Femur (tissue), 1 donor: ENCODE measurements around the gene TTC7B.
"Not testable (repeated sequence)": the region's sequence is repeated elsewhere in the genome, so short reads cannot be mapped to it uniquely, and the experiment has no call there.

Experiments used
- DNase-seq: peaks from one replicate; pipeline ENCODE4 v3.0.0-alpha.2; 2017

Gene TTC7B

DNA sequence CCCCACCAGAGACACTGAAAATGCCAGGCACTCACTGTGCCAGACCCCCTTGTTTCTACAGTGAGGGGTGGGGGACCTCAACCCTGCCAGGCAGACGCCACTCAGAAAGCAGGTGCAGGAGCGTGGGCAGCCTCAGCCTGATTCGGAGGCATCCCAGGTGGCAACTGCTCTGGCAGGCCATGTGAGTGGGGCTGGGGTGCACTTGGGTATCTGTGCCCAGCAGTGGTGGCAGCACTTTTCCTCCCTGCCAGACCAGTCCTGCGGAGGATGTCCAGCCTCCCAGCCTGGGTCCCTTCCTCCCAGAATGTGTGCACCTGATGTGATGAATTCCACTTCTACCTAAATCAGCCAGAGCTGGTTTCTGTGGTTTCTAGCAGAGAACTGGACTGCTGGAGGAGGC is 13.4 kb upstream of the TTC7B start:
- no peak for DNase-seq

DNA sequence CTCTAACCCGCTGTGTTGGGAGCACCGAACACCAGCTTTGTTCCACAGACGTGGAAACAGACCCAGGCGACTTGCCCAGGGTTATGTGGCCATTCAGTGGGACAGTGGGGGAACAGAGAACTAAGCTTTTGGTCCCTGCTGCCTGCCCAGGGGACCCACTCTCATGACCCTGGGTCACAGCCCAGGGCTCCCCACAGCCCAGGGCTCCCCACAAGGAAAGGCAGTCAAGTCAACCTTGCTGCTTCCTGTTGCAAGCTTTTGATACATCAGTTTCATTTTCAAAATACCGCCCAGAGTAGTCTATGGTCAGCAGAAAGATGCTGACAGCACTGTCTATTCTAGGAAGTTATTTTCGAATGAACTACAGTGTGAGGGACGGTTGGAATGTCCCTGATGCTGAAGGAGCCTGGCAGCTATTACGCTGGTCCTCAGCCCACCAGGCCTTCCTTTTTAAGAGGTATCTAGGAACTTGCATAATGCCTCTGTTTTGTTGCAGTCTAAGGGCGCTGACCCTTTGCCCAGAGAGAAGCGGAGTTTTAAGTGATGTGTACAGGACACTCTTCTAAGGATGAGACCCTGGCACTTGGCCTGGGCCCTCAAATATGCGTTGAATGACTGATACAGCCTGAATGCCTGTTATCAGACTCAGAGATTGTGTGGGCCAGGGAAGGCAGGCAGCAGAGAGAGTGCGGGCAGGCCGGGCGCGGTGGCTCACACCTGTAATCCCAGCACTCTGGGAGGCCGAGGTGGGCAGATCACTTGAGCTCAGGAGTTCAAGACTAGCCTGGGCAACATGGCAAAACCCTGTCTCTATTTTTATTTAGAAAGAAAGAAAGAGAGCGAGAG is 12.6 kb upstream of the TTC7B start:
- DNase-seq, result peak; percentile 36

DNA sequence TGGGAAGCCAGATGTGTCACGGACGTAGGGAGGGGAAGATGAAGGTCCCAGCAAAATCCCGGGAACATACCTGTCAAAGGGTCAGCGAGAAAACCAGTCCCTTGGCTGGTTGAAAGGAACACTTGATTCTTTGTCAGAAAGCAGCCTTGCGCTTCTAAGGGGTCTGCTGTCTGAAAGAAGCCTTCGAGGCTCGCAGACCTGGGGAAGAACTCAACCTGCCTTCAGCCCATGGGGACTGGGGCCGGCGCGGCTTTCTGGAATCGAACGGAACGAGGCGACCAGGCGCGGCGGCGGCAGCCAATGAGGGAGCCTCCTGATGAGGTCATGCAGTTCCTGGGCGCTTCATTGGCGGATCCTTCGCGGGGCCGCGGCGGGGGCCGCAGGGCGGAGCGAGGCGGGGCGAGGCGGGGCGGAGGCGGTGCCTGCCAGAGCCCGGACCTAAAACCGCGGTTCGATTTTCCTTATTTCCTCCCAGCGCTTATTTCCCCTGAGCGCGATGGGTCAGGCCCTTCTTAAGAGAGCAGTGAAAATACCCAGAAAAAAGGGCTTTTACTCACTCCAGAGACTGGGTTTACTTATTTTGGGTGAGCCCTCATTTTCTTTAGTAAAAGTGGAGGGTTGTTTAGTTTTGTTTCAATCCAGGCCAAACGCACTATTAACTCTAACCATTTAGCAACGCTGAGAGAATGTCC is 11.8 kb upstream of the TTC7B start:
- peak; percentile 97 for DNase-seq

DNA sequence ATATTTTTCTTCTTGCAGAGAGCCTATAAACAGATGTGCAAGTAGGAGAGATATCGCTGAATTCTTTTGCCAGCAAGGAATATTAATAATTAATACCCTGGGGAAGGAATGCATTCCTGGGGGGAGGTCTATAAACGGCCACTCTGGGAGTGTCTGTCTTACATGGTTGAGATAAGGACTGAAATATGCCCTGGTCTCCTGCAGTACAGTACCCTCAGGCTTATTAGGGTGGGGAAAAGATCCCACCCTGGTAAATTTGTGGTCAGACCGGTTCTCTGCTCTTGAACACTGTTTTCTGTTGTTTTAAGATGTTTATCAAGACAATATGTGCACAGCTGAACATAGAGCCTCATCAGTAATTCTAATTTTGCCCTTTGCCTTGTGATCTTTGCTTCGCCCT is 7.3 kb upstream of the TTC7B start:
- not testable (repeated sequence) for DNase-seq

DNA sequence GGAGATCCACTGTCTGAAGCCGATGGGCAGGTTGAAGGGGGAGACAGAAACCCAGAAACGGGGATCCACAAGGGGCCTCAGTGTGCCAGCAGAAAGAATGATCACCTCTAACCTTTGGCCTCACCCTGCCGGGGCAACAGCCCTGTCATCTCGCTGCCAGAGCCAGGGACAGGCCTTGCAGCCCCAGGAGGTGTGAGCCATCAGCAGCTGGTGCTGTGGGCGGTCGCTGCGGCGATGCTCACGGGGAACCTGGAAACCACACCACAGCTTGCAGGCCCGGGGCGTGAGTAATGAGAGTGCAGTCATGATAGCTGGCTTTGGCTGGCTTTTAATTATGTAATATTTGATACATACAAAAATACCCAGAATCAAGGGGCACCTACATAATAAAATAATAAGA is 4.7 kb upstream of the TTC7B start:
- no peak for DNase-seq

DNA sequence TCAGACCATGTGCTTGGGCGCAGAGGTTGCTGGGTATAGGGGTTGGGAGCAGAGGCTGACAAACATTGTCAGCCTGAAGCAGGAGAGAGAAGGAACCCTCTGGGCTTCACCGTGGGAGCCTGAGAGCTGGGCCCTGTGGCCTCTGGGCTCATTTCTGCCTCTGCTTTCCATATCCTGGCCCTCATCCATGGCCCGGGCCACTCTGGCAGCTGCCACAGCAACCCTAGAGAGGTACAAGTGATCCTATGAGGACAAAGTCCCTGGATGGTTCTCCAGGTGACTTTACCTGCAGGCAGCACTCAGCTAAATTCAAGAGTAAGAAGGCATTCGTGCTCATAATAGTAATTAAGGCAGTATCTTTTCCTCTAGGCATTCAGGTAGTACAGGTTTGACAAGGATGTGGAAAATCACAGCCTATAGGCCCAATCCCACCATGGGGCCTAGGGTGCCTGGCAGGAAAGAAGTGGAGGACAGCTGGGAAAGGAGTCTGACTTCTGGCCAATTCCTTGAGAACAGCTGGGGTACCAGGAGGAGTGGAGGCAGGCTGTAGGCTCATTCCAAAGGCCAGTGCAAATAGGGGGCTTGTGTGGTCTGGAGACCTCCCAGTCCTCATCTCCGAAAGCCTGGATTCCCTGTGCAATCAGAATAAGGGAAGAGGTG is 3.6 kb upstream of the TTC7B start:
- DNase-seq, result no peak

DNA sequence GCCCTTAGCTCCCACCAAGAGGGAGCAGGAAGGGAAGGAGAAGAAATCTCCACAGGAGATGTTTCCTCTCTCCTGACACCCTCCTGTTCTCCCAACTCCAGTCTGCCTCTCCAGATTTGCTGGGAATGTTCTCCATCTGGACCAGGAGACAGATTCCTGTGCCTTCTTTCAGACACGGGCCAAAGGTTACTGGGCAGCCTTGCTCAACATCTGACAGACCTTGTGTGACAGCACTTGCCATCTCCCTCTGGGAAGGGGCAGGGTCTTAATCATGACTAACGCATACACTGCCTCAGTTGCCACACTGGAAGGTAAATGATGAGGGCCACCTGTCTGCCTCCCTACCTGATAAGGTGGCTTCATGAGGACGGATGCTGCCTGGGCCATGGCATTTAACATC is 2.5 kb upstream of the TTC7B start:
- DNase-seq, result no peak

DNA sequence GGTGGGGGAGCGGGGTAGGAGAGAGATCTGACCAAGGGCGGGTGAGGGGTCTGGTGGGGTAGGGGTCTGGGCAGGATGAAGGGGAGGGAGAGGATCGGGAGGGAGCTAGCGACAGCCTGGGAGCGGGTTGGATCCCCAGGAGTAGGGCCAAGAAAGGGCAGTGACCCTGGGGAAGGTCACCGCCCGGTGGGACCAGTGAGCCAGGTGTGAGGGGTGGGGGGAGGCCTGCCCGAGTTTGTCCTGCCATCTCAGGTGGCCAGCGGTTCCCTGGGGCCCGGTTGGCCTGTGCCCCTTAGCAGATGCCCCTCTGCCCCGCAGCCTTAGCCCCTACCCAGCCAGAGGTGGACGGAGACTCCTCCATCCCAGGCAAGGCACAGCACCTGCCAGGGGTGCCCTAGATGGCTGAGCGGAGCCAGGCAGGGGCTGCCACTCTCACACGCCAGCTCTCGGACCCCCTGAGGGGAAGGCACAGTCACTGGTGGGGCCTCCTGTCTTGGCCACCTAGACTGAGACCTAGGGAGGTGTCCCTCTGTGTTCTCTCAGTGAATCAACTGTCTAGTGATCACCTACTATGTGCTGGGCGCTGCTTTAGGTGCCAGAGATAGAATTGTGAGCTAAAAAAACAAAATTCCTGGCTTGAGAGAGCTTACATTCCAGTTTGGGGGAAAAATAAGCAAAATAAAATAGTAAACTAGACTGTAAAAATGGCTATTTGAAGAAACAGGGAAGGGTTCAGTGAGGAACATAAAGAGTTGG is 629 bp upstream of the TTC7B start:
- peak; percentile 36 for DNase-seq

DNA sequence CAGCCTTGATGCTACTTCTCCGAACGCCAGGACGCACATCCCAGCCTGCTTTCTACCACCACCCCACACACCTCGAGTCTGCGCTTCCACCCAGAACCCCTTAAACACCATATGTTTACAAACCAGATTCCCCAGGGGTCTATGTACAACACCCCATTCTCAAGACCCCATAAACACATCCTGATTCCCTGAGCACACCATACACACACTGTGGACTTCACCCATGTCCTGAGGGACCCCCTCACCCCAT is 733 bp downstream of the TTC7B start:
- DNase-seq, result no peak

DNA sequence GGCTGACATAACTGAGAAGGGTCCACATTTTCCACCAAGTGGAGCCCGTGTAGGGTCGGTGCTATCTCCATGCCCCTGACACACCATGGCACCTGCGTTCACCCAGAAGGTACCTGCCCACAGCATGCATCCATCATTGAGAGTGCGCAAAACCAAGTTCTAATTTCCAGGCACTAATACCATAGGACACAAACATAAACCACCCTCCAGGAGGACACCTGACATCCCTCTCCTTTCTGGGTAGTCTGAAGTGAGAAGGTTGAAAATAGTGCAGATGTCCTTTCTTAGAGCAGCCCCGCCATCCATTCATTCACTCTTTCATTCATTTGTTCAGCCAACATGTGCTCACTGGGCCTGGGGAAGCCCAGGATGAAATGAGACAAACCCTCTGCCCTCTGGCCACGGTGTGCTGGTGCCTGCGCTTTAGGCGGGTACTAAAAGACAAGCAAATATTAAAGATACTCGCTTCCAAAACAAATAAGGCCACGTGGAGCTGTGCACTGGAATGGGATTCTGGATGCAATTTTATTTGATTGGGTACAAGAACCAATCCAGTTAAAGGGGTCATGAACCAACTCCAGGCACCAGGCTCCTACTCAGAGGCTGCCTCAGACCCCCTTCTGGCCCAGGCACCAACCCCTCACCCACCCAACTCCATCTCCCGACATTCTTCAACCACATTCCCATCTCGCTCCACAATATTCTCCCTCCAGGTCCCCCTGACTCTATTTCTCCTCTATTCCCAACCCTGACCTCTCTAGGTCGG is 1.2 kb downstream of the TTC7B start:
- no peak for DNase-seq

DNA sequence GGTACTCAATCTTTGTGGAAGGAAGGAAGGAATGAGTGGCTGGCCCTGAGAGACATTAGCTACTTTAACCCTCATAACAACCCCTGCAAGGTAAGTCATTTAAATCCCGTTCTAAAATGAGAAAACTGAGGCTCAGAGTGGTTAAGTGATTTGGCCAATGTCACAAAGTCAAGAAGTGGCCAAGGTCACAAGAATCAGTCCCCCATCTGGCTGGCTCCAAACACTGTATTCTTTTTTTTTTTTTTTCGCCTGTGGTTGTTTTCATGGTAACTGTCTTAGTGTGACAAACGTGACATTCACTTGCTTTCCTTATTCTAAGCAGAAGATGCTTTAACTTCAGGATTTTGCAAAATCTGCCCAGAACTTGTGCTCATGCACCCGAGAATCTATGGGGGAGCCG is 2.8 kb downstream of the TTC7B start:
- DNase-seq, result no peak

DNA sequence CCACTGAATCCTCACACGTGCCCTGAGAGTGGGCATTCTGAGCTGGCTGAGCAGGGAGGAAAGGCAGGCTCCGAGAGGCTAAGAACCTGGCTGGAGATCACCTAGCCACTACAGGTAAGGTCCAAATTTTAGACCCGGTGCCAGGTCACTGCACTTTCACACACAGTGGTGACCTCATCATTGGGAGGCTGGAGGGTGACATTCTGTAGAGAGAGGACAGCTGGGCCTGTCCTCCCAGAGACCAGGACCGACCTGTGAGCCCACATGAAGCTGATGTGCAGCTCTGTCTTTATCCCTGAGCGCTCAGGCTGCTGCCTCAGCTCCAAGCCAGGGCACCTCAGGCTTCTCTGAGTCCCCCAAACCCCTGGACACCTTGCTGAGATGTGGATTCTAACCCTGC is 4.1 kb downstream of the TTC7B start:
- DNase-seq, result no peak

DNA sequence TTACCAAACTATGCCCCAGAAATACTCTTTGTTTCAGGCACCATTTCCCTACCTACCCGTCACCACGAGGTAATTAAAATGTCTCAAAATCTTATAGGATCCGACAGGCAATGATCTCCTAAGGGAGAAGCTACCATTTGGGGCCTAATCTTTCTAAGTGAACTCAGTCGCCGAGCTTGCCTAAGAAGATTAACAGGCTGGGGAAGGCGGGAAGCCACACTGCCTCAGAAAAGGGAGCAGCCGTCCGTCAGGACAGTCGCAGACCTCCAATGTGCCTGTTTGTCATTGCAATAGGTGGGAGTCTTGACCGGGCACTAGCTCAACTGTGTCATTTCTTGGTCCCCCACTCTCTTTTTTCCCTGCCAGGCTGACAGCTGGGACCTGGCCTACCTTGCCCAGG is 4.6 kb downstream of the TTC7B start:
- DNase-seq, result no peak

DNA sequence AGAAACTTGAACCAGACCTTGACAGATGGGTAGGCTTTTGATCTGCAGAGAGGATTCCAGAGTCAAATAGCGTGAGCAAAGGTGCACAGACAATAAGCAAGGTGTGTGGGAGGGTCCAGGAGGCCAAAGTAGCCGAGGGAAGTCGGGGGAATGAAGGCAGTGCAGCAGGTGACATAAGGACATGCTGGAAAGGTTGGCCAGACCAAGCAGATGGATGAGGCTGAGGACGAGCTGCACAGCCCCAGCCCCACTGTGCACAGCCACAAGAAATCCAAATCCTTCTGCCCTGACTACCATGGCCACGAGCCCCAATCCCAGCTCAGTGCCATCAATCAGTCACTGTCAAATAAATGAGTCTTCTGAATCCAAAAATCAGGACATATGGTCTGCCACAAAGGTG is 5.4 kb downstream of the TTC7B start:
- no peak for DNase-seq

DNA sequence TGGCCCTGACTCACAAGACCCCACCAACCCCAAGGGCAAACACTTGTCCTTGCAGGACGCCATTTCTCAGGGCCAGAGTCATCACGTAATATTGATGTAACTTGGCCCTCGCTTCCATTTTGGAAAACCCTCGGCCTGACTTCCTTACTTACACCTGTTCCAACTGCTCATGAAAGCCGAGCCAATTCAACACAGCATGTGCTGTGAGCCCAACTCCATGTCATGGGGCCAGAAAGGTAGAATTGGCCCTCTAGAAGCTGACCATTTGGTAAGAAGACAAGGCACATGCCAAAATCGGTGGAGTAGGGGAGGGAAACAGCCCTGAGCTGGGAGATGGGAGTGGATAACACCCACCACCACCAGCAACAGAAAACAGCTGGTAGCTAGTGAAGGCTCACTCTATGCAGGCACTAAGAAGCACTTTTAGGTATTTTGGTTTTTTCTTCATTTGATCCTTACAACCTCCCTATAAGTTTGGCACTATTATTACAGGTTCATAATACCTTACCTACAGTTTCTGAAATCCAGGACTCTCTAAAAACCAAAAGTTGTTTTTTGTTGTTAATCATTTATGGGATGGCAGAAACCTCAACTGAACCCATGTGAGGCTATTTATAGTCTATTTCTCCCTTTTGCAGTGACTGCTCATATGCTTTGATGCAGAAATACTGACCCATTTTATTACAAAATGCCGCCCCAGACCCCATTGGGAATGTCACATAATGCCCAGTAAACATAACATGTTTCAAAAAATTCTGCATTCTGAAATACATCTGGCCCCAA is 6.5 kb downstream of the TTC7B start:
- DNase-seq, result no peak

DNA sequence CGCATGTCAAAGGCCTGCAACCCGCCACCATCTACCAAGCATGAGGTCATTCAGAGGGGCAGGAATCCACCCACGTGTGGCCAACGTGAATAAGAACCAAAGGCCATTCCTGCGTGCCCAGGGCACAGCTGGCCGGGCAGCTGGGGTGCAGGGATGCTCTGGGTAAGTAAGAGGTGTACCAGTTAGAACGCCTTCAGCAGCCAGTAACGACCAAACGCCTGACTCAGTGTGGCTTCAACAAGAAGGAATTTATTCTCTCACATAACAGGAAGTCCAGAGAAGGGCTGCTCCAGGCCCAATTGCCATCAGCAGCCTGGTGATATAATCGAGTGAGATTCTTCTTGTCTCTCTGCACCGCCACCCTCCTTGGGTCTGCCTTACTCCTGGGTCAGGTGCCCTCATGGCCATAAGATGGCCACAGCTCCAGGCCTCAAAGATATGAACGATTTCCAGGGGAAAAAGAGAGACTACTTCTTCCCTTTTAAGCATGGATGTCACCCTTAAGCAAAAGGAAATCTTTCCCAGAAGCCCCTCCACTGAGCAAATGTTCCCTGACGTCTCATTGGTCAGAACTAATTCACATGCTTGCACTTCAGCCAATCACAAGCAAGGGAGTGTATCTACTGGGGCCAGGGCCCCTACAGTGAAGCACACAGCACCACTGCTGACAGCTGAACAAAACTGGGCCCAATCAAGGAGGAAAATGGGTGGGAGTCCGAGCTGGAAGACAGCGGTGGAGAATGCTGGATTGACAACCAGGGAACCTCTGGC is 7.3 kb downstream of the TTC7B start:
- no peak for DNase-seq

DNA sequence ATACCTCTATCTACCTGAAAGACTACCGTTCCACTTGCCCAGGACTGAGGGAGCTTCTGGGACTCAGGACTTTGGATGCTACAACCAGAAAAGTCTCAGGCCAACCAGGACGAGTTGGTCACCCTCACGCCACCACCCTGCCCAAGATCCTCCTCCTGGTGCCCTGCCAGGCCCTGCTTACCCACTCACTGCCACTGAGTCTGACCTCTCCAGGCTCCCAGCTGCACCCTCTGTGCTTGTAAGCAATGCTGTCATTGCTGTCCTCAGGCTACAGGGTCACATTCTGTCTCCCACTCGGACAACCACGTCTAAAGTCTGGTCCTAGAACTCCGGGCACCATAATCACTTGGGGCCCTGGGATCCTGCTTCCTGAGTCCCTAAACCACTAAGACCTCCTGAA is 9.2 kb downstream of the TTC7B start:
- no peak for DNase-seq

DNA sequence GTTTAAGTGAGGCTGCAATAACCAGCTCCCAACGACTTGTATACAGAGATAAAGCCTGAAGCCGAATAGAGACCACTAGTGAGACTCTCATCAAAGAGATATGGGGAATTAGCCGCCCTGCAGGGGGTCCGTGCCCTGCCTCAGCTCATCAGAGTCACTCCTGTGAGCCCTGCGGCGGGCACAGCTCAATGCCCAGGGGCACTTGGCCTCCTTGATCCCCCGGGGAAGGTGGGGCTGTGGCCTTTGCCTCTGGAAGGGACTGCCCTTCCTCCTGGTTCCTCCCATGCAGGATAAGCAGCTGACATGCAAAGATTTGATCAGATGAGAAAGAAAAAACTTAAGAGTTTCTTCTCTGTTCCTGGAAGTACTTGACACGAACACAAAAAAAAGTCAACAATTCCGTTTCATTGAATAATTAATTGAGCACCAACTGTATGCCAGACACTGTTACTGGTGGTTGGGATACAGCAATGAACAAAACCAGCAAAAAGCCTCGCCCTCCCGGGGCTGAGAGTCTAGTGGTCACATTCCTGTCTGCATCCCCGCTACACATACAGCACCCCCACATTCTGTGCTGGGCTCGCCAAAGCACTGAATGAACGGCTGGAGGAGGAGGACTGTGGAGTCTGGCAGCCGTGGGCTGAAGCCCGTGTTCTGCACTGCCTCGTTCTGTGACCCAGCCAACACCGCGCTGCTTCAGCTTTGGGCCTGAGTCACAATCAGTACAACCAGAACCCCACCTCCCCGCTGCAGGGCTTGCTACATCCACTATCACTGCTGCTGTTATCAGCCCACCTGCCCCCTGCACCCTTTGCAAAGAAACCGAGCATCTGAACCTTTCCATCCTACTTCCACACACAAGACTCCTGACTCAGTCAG is 10.3 kb downstream of the TTC7B start:
- no peak for DNase-seq

DNA sequence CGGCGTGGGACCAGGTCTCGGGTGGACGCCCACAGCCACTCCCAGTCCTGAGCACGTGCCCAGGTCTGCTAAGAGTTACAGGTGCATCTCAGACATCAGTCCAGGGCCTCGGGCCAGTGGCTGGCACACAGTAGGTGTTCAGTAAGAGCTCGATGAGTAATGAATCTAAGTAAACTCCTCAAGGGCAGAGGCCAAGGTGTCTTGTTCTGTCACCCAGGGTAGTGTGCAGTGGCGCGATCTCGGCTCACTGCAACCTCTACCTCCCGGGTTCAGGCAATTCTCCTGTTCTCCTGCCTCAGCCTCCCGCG is 11.2 kb downstream of the TTC7B start:
- DNase-seq, result no peak
